HG02623 (cell line): ENCODE data around the gene MEGF9.
A peak's percentile ranks its signal among the peaks of the same experiment; 100 is the strongest.
"Not testable (repeated sequence)": the region's sequence is repeated elsewhere in the genome, so short reads cannot be mapped to it uniquely, and the experiment has no call there.

Source experiments
- ATAC-seq: cut with Tn5 transposase; IDR thresholded peaks from one replicate; pipeline ENCODE4 v1.9.1; 2021; ENCODE audit warnings: moderate library complexity; ENCODE audit not compliant: unreplicated experiment

Gene MEGF9

DNA sequence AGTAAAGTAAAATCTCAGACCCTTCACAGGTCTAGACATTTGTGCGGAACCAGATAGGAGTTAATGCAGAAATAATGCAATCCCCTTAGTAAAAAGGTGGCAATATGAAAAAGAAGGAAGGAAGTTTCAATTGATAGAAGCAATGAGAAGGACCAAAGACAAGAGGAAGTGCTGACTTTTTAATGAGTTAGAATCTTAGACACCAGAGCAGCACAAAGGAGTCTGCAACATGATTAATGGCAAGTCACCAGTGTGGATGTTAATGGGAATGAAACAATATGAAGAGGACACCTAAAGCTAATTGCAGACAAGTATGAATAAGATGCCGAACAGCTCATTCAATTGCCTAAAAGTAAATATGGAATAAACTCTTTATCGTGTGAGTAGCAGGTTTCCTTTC lies 50.9 kb downstream of the MEGF9 start:
- no peak for ATAC-seq

GRCh38 chr9:120662513-120662912 lies 51.8 kb downstream of the MEGF9 start:
- ATAC-seq: no peak

DNA sequence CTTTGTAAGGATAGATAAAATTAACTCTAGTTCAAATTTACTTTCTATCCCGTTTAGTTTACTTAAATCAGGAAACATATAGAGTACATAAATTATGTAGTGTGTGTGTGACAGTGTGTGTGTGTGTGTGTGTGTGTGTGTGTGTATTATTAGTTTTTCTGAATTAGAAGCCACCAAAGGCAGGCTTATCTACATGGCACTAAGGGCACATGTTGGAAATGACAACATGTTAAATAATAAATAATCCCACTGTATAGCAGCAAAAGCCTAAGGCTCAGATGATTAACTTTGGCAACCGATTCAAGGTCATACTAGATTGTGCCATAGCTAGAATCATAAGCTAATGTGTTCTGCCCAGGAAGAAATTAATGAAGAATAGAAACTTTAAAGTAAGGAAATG lies 54.6 kb downstream of the MEGF9 start:
- no peak for ATAC-seq

- no peak for ATAC-seq
Measured at GRCh38 chr9:120659209-120659608, 55.1 kb downstream of the MEGF9 start.

DNA sequence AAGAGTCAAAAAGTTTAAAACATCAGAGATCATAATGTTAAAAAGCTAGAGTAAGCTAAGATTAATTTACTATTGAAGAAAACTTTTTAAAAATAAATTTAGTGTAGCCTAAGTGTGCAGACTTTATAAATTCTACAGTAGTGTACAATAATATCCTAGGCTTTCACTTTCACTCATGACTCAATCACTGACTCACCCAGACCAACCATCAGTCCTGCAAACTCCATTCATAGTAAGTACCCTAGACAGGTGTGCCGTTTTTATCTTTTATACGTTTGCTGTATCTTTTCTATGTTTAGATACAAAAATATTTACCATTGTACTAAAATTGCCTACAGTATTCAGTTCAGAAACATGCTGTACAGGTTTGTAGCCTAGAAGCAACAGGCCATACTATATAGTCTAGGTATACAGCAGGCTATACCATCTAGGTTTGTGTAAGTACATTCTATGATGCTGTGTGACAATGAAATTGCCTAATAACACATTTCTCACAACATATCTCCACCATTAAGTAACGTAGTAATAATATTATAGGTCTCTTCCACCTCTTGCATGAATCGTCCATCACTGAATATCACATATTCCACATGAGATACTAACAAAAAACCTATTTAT lies 59.2 kb downstream of the MEGF9 start:
- ATAC-seq: peak; percentile 68

- ATAC-seq: no peak
Measured at GRCh38 chr9:120654272-120654671, 60.0 kb downstream of the MEGF9 start.

DNA sequence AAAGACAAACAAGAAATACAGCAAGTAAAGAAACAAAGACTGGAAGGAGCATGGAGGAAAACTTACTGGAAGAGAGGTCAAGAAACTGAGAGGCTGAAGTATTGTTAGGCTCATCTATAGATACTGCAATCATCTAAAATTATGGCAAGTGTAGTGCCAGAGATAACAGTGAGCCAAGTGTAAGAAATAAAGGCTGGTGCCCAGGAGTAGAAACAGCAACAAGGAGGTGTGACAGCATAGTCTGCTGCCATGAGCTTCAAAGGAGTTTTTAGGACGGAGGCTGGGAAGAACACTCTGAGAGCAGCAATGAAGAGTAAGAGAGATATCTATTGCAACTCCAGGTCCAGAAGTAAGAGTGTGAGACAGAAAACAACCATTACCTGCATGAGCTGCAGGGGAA lies 60.5 kb downstream of the MEGF9 start:
- no peak for ATAC-seq

DNA sequence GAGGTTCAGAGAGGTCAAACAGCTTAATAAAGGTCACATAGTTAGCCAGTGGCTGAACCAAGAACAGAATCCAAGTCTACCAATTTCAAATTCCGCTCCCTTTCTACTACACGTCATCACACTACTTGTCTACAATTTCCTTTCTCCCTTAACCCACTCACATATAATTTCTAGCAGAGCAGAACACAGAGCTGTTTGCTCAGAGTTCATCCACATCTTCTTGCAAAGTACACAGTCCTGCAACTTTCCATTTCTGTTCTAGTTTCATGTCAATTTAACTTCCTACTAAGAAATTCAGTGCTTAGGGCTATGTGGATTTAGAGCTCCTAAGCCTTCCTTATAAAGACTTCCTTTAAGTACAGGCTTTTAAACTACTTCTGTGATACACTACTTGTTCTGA lies 61.3 kb downstream of the MEGF9 start:
- no peak for ATAC-seq

GRCh38 chr9:120650352-120650751 lies 63.9 kb downstream of the MEGF9 start:
- no peak for ATAC-seq

GRCh38 chr9:120648581-120649197 lies 65.6 kb downstream of the MEGF9 start:
- no peak for ATAC-seq

DNA sequence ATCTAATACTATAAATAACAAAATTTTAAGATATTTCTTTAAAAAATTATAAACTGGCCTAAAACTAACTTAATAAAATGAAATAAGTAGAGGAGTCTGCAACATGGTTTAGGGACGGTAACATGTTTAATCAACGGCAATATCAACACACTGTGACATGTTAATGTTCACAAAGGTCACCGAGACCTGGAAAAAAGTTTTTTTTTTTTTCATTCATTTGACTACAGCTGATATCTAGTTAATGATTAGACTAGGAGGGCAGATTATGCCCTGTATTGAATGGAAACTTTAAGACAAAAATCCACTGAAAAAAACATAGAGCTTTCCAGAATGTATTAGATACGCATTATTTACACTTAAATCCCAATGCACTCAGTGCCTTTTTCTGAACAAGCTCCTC lies 67.3 kb downstream of the MEGF9 start:
- no peak for ATAC-seq

- no peak for ATAC-seq
Measured at GRCh38 chr9:120645760-120646159, 68.5 kb downstream of the MEGF9 start.

GRCh38 chr9:120643061-120643460 lies 71.2 kb downstream of the MEGF9 start:
- ATAC-seq: no peak

DNA sequence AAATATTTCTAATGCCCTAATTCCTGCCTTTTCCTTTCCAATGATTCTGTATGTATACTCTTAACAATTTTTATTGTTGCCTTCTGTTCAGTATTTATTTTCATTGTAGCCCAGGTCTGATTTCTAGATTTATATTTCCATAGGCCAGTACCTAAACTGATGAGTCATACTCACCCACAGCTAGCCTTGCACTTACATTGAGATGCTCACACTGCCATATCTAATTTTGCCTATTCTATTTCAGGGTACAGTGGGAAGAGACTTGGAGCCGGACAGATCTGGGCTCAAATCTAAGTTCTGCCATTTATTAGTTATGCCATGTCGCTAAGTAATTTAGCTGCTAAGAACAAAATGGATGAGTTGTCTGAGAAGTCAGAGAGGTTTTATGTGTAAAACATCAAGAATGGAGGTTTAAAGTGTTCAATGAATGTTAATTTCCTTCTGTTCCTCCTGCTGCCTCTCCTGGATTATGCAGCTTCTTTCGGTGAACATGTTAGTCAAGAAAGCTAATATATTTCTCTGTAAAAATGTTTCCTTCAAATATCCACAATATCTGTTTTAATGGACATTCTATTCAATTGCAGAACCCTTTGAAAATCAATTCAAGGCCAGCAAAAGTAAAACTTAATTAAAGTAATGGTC lies 72.0 kb downstream of the MEGF9 start:
- no peak for ATAC-seq

DNA sequence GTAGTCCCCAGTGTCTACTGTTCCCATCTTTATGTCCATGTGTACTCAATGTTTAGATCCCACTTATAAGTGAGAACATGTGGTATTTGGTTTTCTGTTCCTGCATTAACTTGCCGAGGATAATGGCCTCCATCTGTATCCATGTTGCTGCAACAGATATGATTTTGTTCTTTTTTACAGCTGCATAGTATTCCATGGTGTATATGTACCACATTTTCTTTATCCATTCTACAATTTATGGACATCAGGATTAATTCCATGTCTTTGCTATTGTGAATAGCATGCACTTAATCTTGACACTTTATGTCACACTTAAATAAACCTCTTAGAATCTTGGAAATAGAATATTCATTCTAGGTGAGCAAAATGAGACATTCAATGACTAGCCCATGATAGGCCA lies 73.4 kb downstream of the MEGF9 start:
- ATAC-seq: not testable (repeated sequence)

- ATAC-seq: no peak
Measured at GRCh38 chr9:120640380-120640779, 73.9 kb downstream of the MEGF9 start.

DNA sequence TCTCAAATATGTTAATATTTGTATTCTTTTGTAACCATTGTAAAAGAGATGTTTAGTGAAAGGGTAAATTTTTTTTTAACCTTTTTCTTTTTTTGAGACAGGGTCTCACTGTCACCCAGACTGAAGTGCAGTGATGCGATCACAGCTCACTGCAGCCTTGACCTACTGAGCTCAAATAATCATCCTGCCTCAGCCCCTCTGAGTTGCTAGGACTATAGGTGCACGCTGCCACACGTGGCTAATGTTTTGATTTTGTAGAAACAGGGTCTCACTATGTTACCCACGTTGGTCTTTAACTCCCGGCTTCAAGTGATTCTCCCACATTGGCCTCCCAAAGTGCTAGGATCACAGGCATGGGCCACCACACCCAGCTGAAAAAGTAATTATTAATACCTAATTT lies 76.4 kb downstream of the MEGF9 start:
- ATAC-seq: no peak

- ATAC-seq: no peak
Measured at GRCh38 chr9:120636194-120636957, 77.9 kb downstream of the MEGF9 start.

DNA sequence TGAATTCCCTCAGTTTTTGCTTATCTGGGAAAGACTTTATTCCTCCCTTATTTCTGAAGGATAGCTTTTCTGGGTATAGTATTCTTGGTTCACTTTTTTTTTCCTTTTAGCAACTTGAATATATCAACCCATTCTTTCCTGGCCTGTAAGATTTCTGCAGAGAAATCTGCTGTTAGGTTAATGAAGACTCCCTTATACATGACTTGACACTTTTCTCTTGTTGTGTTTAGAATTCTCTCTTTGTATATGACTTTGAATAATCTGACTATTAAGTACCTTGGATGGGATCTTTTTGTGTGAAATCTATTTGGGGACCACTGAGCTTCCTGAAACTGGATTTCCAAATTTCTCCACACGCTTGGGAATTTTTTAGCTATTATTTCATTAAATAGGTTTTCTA lies 79.3 kb downstream of the MEGF9 start:
- ATAC-seq: no peak

DNA sequence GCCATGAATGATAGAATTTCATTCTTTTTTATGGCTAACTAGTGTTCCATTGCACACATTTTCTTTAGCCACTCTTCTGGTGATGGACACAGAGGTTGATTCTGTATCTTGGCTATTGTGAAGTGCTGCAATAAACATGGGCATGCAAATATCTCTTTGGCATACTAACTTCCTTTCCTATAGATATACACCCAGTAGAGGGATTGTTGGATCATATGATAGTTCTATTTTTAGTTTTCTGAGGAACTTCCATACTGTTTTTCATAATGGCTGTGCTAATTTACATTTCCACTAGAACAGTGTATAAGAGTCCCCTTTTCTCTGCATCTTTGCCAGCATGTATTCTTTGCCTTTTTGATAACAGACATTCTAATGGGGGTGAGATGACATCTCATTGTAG lies 83.9 kb downstream of the MEGF9 start:
- no peak for ATAC-seq

DNA sequence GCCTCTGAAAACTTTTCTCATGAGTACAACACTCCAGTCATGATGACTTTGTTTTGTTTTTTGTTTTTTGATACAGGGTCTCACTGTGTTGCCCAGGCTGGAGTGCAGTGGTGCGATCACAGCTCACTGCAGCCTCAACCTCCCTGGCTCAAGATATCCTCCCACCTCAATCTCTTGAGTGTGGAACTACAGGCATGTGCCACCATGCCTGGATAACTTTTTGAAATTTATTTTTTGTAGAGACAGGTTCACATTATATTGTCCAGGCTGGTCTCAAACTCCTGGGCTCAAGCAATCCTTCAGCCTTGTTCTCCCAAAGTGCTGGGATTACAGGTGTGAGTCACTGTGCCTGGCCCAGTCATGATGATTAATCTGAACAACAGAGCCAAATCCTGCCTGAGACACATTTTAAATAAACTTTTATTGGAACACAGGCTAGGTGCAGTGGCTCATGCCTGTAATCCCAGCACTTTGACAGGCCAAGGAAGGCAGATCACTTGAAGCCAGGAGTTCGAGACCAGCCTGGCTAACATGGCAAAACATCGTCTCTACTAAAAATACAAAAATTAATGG lies 85.3 kb downstream of the MEGF9 start:
- ATAC-seq: not testable (repeated sequence)
